ENCODE data around the gene MOB3B. TPM values are rescaled to one million over a fixed set of nuclear protein-coding genes. Genes with fewer than 3 reads are reported as not detected.

Gene MOB3B
- polyA plus RNA-seq, 2 of the 4 experiments (the other 2 are of a cell fraction) = 6.0 to 6.4 TPM

GRCh38 chr9:27384262-27385014 lies 145.2 kb downstream of the MOB3B start:
- no peak for DNase-seq (ENCODE audit: low read depth in 1 of 2, low spot score in 1 of 2)
- Histone ChIP-seq H3K4me3 (no peak overlapping the region), H3K4me2 (no peak overlapping the region; the same call in 2 of the 3 replicates), H3K9me3 (no peaks in the 10 kb centered on the region), H3K4me1 (peaks cover 53% of the 10 kb centered on the region), H3K27ac (no peak overlapping the region)
- TF ChIP-seq EP300 (IDR thresholded peaks at IDR 0.05) (no peak), USF2 (IDR thresholded peaks at IDR 0.05) (no peak), ELK1 (IDR thresholded peaks at IDR 0.05; ENCODE audit: low read depth, low read length) (no peak), TFCP2L1 (CRISPR knock-in tag; IDR thresholded peaks at IDR 0.05) (no peak), REST (IDR thresholded peaks at IDR 0.05) (no peak), MAFK (IDR thresholded peaks at IDR 0.05; ENCODE audit: partially characterized antibody) (no peak), CTCF (IDR thresholded peaks at IDR 0.05) (no peak), PBX3 (IDR thresholded peaks at IDR 0.05) (no peak), CBX2 (IDR thresholded peaks at IDR 0.05; ENCODE audit: borderline replicate concordance, low read depth) (no peak), RCOR1 (IDR thresholded peaks at IDR 0.05; ENCODE audit: low read depth, low read length) (no peak), SMC3 (IDR thresholded peaks at IDR 0.05) (no peak), FOXS1 (CRISPR knock-in tag; IDR thresholded peaks at IDR 0.05) (no peak), RFX5 (IDR thresholded peaks at IDR 0.05) (no peak), CHD2 (IDR thresholded peaks at IDR 0.05; ENCODE audit: low read length, partially characterized antibody) (no peak), CEBPB (IDR thresholded peaks at IDR 0.05) (no peak)
- no peak for ATAC-seq
- FAIRE-seq = no peak
- 55% methylated on average over 4 of the region's 5 CpGs for WGBS (ENCODE audit: missing lambda C conversion rate)
- CTCF ChIA-PET = no interaction called here
- POLR2A ChIA-PET = no interaction called here

- no peak for FAIRE-seq
- ChIA-PET CTCF (interaction anchor here (0.7 kb wide), 1 partner anchor 9 kb away, joined by 3 read pairs; no protein-coding TSS in a partner anchor), POLR2A (no interaction called here)
- no peak overlapping the region for H3K4me2 ChIP-seq
- H3K4me3 ChIP-seq = no peak overlapping the region
- H3K27ac ChIP-seq = no peak overlapping the region; a peak in 1 of 6 replicates
- H3K4me1 ChIP-seq = peaks cover 60% of the 10 kb centered on the region
- no peak for DNase-seq (ENCODE audit: low read depth in 1 of 2, low spot score in 1 of 2)
- ATAC-seq = no peak
- TF ChIP-seq EHF (CRISPR knock-in tag; IDR thresholded peaks at IDR 0.05) (no peak), NR3C1 (IDR thresholded peaks at IDR 0.05) (no peak), RARB (CRISPR knock-in tag; IDR thresholded peaks at IDR 0.05) (no peak), REST (IDR thresholded peaks at IDR 0.05) (no peak), ESRRA (IDR thresholded peaks at IDR 0.05; ENCODE audit: borderline replicate concordance, low read length) (no peak), ZFP36 (IDR thresholded peaks at IDR 0.05; ENCODE audit: borderline replicate concordance, partially characterized antibody) (no peak), CBX2 (IDR thresholded peaks at IDR 0.05; ENCODE audit: borderline replicate concordance, low read depth) (no peak)
- 82% methylated on average over 1 of the region's 1 CpG for WGBS (ENCODE audit: missing lambda C conversion rate)
- H3K9me3 ChIP-seq = no peaks in the 10 kb centered on the region
Measured at GRCh38 chr9:27383524-27383923, 146.1 kb downstream of the MOB3B start.
